Mesendoderm (in vitro differentiated cells): ENCODE data around the gene AJM1.
A peak's percentile ranks its signal among the peaks of the same experiment; 100 is the strongest.

Source experiments
- DNase-seq: peaks from one replicate; pipeline ENCODE4 v3.0.0; 2013
- H2AK5ac ChIP-seq: 2 replicates; pipeline ENCODE4 v1.6.1; 2013; ENCODE audit warnings: low read length, inconsistent platforms
- H2BK120ac ChIP-seq: 2 replicates; pipeline ENCODE4 v1.6.1; 2013; ENCODE audit warnings: low read depth, mild to moderate bottlenecking, low read length, moderate library complexity, mixed read lengths
- H2BK15ac ChIP-seq: replicated peaks from 2 replicates; pipeline ENCODE4 v1.6.1; 2013; ENCODE audit warnings: low read depth, mild to moderate bottlenecking, moderate library complexity
- H2BK5ac ChIP-seq: 2 replicates; pipeline ENCODE4 v1.6.1; 2013; ENCODE audit warnings: low read length, inconsistent platforms
- H3K18ac ChIP-seq: 2 replicates; pipeline ENCODE4 v1.6.1; 2013; ENCODE audit warnings: mild to moderate bottlenecking, low read length, mixed read lengths
- H3K23ac ChIP-seq: one replicate; pipeline ENCODE4 v1.6.1; 2013; ENCODE audit warnings: low read length
- H3K27ac ChIP-seq: 2 replicates; pipeline ENCODE4 v1.5.1; 2013; ENCODE audit warnings: low read depth, mild to moderate bottlenecking, inconsistent platforms, low read length, moderate library complexity
- H3K27me3 ChIP-seq: 2 replicates; pipeline ENCODE4 v1.6.1; 2013; ENCODE audit warnings: low read length, control low read depth, mild to moderate bottlenecking, inconsistent platforms; ENCODE audit not compliant: insufficient read depth, poor library complexity
- H3K36me3 ChIP-seq: 2 replicates; pipeline ENCODE4 v1.6.1; 2013; ENCODE audit warnings: low read length, inconsistent platforms; ENCODE audit not compliant: control insufficient read depth, insufficient read depth
- H3K4ac ChIP-seq: one replicate; pipeline ENCODE4 v1.6.1; 2013; ENCODE audit warnings: low read depth, mild to moderate bottlenecking, low read length, moderate library complexity
- H3K4me1 ChIP-seq: 2 replicates; pipeline ENCODE4 v1.6.1; 2013; ENCODE audit warnings: low read depth, low read length, inconsistent platforms; ENCODE audit not compliant: control insufficient read depth
- H3K4me2 ChIP-seq: 2 replicates; pipeline ENCODE4 v1.6.1; 2013; ENCODE audit warnings: low read length
- H3K4me3 ChIP-seq: 2 replicates; pipeline ENCODE4 v1.5.1; 2013; ENCODE audit warnings: mild to moderate bottlenecking, low read length
- H3K56ac ChIP-seq: one replicate; pipeline ENCODE4 v1.6.1; 2013; ENCODE audit warnings: low read length
- H3K79me1 ChIP-seq: 2 replicates; pipeline ENCODE4 v1.6.1; 2013; ENCODE audit warnings: low read length, inconsistent platforms
- H3K79me2 ChIP-seq: 2 replicates; pipeline ENCODE4 v1.6.1; 2013; ENCODE audit warnings: mild to moderate bottlenecking, low read length; ENCODE audit not compliant: control insufficient read depth, insufficient read depth
- H3K9ac ChIP-seq: 2 replicates; pipeline ENCODE4 v1.6.1; 2013; ENCODE audit warnings: low read length, inconsistent platforms
- H4K5ac ChIP-seq: one replicate; pipeline ENCODE4 v1.6.1; 2013; ENCODE audit warnings: low read length
- H4K8ac ChIP-seq: one replicate; pipeline ENCODE4 v1.6.1; 2013; ENCODE audit warnings: low read depth, mild to moderate bottlenecking, control low read depth, low read length, moderate library complexity
- WGBS: extraction: QIAGEN DNeasy Blood & Tissue Kit; methylation state at CpG from one replicate; pipeline ENCODE4 v1.1.7; 2013; ENCODE audit warnings: low lambda C conversion rate, missing lambda C conversion rate; ENCODE audit not compliant: insufficient coverage; ENCODE audit errors: extremely low coverage; 5-methylcytosine and 5-hydroxymethylcytosine counted together

Gene AJM1

GRCh38 chr9:136847088-136847825 lies 5.0 kb downstream of the AJM1 start:
- no peak overlapping the region for H2BK15ac ChIP-seq
- H3K27me3 ChIP-seq = no peaks in the 10 kb centered on the region
- peak overlapping the region; percentile 85 for H3K4ac ChIP-seq
- H3K4me2 ChIP-seq = peak overlapping the region; percentile 90
- H3K27ac ChIP-seq = peak overlapping the region; percentile 69
- peak overlapping the region; percentile 82 for H3K9ac ChIP-seq
- peak overlapping the region; percentile 99 for H3K56ac ChIP-seq
- no peaks in the 10 kb centered on the region for H3K79me1 ChIP-seq
- no peaks in the 10 kb centered on the region for H3K4me1 ChIP-seq
- H3K79me2 ChIP-seq = no peaks in the 10 kb centered on the region
- H2BK120ac ChIP-seq = no peak overlapping the region
- no peak overlapping the region for H4K5ac ChIP-seq
- H4K8ac ChIP-seq = no peak overlapping the region
- peak overlapping the region; percentile 77 for H3K4me3 ChIP-seq
- no CpG with 5 or more reads among the region's 75 CpGs for WGBS
- no peak overlapping the region for H2BK5ac ChIP-seq
- H3K23ac ChIP-seq = no peak overlapping the region
- H3K18ac ChIP-seq = peak overlapping the region; percentile 68
- no peak overlapping the region for H2AK5ac ChIP-seq
- no peaks in the 10 kb centered on the region for H3K36me3 ChIP-seq
- DNase-seq = peak; percentile 92

- no CpG with 5 or more reads among the region's 48 CpGs for WGBS
- H3K27ac ChIP-seq = peak overlapping the region; percentile 69
Measured at GRCh38 chr9:136847826-136848392, 5.6 kb downstream of the AJM1 start.

GRCh38 chr9:136848393-136849037 lies 6.2 kb downstream of the AJM1 start:
- Histone ChIP-seq H3K4me2 (peak overlapping the region; percentile 90), H3K27me3 (no peaks in the 10 kb centered on the region), H3K27ac (peak overlapping the region; percentile 87), H3K23ac (peak overlapping the region; percentile 80), H2BK15ac (no peak overlapping the region), H3K79me1 (no peaks in the 10 kb centered on the region), H3K4me1 (no peaks in the 10 kb centered on the region), H3K4me3 (peak overlapping the region; percentile 77), H3K36me3 (no peaks in the 10 kb centered on the region), H2AK5ac (no peak overlapping the region), H2BK5ac (peak overlapping the region; percentile 90), H3K9ac (peak overlapping the region; percentile 82), H3K79me2 (no peaks in the 10 kb centered on the region), H4K5ac (no peak overlapping the region), H2BK120ac (peak overlapping the region; percentile 19), H3K4ac (peak overlapping the region; percentile 85), H4K8ac (no peak overlapping the region), H3K18ac (peak overlapping the region; percentile 85), H3K56ac (peak overlapping the region; percentile 99)
- peak; percentile 53 for DNase-seq
- no CpG with 5 or more reads among the region's 53 CpGs for WGBS

More at GRCh38 chr9:136847826-136848392, 5.6 kb downstream of the AJM1 start:
- Histone ChIP-seq H3K23ac (peak overlapping the region; percentile 17), H4K8ac (no peak overlapping the region), H3K4ac (peak overlapping the region; percentile 85), H3K4me1 (no peaks in the 10 kb centered on the region), H3K36me3 (no peaks in the 10 kb centered on the region), H3K27me3 (no peaks in the 10 kb centered on the region), H2BK15ac (no peak overlapping the region), H3K18ac (peak overlapping the region; percentile 85), H3K4me2 (peak overlapping the region; percentile 90), H3K79me2 (no peaks in the 10 kb centered on the region), H2AK5ac (peak overlapping the region; percentile 91), H3K79me1 (no peaks in the 10 kb centered on the region), H2BK5ac (peak overlapping the region; percentile 1), H2BK120ac (no peak overlapping the region), H3K9ac (peak overlapping the region; percentile 82), H3K56ac (peak overlapping the region; percentile 99), H4K5ac (no peak overlapping the region), H3K4me3 (peak overlapping the region; percentile 77)
- peak; percentile 91 for DNase-seq

GRCh38 chr9:136849038-136849959 lies 7.0 kb downstream of the AJM1 start, which contains the start of gene PHPT1:
Gene PHPT1, plus strand, starts transcription at chr9:136849409. Its CDS starts 22 bp downstream, at chr9:136849431.
- no peak within 1 kb of the TSS for H2AK5ac ChIP-seq
- H3K56ac ChIP-seq = peak within 1 kb of the TSS; percentile 99
- peak within 1 kb of the TSS; percentile 85 for H3K4ac ChIP-seq
- peak within 1 kb of the TSS; percentile 90 for H3K4me2 ChIP-seq
- peak within 1 kb of the TSS; percentile 95 for H2BK5ac ChIP-seq
- H3K27me3 ChIP-seq = no peaks in the 10 kb centered on the region
- H3K36me3 ChIP-seq = no peaks in the 10 kb centered on the region
- H2BK15ac ChIP-seq = no peak within 1 kb of the TSS
- no peak within 1 kb of the TSS for H4K5ac ChIP-seq
- peak within 1 kb of the TSS; percentile 87 for H3K27ac ChIP-seq
- WGBS = no CpG with 5 or more reads among the region's 77 CpGs
- peak within 1 kb of the TSS; percentile 85 for H3K18ac ChIP-seq
- peak within 1 kb of the TSS; percentile 97 for H3K9ac ChIP-seq
- peak within 1 kb of the TSS; percentile 97 for H3K23ac ChIP-seq
- H3K79me1 ChIP-seq = no peaks in the 10 kb centered on the region
- no peaks in the 10 kb centered on the region for H3K4me1 ChIP-seq
- no peak within 1 kb of the TSS for H4K8ac ChIP-seq
- H3K79me2 ChIP-seq = no peaks in the 10 kb centered on the region
- H2BK120ac ChIP-seq = peak within 1 kb of the TSS; percentile 19
- DNase-seq = peak; percentile 99
- peak within 1 kb of the TSS; percentile 92 for H3K4me3 ChIP-seq
